NCI-H2227 treated with DMSO at 0.1 percent for 48 hours (cell line): ENCODE data around the gene TPD52L2.
"Not testable (repeated sequence)": the region's sequence is repeated elsewhere in the genome, so short reads cannot be mapped to it uniquely, and the experiment has no call there.

Source experiments
- DNase-seq: peaks from one replicate; lab custom pipeline; 2025; lab: John Stamatoyannopoulos, UW

The TPD52L2 gene

DNA sequence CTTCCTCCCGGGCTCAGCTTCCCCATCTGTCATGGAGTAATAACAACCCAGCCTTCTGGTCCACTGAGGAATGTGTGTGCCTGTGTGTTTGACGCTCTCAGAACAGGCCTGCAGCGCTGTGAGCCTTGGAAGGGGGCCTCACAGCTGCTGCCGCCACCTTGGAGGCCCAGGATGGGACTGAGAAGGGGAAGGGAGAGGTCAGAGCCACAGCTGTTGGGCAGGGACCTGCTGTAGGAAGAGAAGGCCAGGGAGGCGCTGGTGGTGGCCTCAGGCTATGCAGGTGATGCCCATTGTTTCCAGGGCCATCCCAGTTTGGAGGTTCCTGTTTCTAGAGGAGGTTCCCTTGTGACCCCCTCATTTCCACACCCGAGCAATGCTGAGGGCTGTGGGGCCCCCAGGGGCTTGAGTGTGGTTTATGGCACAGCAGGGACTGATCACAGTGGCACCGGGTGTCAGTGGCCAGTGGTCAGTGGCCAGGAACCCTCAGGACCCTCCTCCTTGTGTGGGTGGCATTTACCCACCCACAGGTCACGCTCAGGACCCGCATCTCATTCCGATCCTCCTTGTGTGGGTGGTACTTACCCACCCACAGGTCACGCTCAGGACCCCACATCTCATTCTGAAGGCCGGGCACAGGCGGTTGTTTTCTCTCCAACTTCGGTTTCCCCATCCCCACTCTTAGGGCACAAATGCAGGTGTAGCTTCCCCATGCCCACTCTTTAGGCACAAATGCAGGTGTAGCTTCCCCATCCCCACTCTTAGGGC, 14.0 kb downstream of the TPD52L2 start:
- no peak for DNase-seq

DNA sequence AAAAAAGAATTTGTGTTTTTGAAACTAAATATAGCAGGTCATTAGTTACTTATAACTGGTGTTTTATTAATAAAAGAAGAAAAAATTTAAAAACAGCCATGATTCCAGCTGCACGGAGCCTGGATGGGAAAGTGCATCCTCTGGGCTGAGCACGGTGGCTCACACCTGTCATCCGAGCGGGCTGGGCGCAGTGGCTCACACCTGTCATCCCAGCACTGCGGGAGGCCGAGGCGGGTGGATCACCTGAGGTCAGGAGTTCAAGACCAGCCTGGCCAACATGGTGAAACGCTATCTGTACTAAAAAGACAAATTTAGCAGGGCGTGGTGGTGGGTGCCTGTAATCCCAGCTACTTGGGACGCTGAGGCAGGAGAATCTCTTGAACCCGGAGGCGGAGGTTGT, 15.8 kb downstream of the TPD52L2 start:
- DNase-seq, result not testable (repeated sequence)

DNA sequence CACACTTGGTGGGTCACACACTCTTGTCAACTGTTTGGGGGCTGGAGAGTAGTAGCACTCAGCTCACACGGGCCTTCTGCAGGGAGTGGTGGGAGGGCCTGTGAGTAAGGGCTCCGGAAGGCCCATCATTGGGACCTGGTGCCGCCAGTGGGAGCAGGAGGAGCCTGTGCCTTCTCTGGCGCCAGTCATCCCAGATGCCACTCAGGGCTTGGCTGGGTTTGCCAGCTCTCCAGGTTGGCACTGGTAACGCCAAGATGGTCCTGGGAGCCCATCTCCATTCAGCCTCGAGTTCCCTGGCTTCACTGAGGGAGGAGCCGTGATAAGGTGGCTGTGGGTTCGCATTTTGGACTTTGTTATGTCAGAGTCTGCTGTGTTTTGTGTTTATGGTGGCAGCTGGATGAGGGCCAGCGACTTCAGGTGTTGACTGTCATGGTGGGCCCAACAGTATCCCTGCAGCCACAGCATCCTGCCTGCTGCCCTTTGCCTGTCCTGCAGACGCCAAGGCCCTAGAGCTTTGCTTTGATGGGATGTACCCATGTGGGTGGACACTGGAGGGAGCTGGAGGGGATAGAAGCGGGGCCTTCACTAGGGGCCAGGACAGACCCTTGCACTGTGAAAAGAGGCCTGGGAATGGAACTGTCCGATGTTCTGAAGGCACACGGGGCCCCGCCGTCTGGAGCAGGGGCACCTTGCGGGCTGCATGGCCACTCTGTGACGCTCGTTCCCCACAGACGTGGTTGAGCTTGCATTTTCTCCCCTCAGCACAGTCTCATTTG, 16.6 kb downstream of the TPD52L2 start:
- no peak for DNase-seq

DNA sequence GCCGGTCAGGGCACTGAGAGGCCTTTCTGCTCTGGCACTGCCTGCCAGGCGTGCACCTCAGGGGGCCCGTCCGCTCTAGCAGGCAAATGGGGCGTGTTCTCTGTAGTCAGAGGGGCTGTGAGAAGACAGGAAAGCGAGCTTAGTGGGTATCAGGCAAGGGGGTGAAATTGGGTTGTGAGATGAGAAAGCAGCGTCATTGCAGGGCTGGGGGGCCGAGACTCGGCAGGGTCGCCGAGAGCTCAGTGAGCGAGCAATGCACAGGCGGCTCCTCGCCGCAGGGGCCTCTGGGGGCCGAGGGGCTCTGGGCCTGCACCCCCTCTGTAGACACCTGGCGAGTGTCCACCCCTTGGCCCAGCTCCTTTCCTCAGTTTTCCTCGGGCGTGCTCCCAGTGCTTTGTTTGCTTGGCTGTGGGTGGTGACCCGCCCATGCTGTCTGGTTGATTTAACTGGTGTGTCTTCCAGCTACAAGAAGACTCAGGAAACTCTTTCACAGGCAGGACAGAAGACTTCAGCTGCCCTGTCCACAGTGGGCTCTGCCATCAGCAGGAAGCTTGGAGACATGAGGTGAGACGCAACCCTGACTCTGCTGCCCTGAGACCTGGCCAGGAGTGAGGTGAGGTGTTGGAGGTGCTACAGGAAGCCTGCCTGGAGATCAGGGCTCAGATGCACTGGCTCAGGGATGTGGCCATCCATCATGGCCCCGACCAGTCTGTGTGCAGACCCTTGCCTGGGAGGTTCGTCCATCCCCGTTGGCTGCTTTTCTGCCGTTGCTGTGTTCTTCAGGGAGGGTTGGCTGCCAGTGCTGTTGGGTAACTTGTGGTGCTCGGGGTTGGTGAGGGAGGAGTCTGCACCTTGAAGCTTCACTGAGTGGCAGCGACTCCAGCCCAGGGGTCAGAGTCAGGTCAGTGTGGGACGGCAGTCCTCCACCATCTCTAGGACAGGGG, 17.5 kb downstream of the TPD52L2 start:
- no peak for DNase-seq

DNA sequence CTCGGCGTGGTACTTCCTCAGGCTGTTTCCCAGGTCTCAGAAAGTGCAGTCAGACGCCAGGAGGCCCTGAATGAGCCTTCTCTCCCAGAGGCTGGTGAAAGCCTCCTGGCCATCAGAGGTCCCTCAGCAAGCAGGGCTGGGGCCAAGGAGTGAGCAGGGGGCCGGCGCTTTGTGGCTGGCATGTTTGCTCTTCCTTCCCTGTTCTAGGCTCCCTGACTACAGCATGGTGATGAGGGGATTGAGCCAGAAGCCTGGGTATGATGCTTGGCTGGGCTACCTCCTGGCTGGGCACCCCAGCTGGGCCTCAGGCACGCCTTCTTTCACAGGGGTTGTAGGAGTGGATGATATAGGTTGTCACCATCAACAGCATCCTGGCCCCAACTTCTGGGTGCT, 18.1 kb downstream of the TPD52L2 start:
- DNase-seq, result no peak

DNA sequence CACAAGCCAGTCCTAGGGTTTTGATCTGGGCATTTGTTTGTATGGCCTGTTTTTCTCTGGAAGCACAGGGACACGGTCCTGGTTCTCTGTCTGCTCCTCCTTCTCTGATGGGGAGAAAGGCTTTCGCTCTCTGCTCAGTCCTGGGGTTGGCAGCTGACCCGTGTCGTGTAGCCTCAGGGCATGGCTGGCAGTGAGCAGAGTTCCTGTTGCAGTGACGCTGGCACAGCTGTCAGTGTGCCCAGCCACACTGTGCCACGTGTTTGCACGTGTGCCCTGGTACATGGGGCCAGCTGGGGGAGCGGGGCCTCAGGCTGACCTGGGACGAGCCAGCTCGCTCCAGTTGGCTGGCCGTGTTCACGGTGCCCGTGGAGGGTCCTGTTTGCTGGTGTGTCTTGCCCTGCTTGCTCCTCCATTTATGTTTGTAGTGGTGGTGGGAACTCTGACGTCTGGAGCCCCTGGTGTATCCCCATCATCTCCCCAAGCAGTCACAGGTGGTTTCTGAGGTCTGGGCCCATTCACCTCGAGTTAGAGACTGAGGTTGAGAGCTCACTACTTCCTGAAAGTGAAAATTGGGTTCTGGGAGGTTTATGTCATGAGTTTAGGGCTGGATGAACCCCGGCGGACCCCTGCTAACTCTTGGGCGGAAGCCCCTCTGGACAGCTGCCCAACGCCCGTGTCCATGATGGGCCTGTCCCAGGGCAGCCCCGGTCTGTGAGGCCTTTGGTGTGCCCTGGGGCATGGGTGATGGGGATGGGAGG, 19.6 kb downstream of the TPD52L2 start:
- no peak for DNase-seq

DNA sequence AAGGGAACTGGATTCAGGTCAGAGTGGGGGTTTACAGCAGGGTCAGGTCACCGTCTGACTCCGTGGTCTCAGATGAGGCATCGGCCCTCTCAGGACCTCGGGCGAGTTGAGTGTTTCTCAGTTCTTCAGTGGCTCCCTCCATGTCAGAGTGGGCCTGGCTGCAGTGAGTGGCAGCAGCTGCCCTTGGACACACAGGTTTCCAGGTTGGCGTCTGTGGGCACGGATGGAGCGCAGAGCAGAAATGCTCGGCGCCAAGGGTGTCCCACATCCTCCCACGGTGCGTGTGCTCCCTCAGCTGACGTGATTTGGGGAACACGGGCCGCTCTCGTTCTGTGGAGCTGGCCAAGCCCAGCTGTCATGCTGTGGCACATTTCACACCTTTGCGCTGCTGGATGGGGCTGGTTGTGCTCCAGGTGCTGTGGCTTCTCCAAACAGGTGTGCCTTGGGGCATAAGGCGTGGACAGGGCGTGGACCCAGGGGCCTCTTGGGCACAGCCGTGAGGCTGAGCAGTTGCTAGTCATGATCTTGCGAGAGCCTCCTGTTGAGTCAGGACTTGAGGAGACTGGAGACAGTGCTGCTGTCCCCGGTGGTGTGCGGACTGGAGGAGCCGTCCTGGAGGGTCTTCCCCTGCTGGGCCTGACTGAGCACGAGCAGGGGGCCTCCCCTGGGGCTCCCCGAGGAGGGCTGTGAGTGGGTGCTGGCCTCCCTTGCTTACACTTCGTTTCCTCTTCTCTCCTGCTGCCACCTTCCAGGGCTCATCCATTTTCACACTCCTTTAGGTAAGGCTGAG, 20.4 kb downstream of the TPD52L2 start:
- DNase-seq, result no peak

DNA sequence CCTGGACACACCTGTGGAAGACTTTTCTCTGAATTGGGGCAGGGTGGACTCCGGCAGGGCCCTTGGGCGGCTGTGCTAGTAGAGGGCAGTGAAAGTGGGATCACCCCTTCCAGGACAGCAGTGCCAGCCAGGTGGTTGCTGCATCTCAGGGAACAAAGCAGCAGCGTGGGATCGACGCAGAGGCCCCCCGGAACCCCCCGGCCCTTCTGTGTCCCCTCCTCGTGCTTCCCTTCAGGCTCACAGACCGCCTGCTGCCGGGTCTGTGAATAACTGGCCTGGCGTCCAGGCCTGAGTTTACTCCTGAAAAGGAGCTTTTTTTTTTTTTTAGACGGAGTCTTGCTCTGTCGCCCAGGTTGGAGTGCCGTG, 21.0 kb downstream of the TPD52L2 start:
- DNase-seq, result no peak

DNA sequence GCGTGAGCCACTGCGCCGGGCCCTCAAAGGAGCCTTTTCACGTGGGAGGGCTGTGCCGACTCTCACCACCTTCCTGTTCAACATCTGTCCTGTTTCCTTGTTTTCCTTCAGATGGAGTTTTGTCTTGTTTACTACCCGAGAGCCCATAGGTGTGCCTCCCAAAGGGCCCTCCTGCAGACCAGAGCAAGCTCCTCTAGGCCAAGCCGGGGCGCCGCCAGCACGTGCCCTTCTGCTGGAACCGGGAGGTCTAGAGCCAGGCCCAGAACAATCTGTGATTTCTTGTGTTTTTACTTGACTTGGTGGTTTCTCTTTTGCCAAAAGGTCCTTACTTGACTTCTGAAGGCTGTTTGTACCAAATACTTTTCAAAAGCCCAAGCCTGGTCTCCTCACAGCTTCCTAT, 21.9 kb downstream of the TPD52L2 start:
- no peak for DNase-seq

DNA sequence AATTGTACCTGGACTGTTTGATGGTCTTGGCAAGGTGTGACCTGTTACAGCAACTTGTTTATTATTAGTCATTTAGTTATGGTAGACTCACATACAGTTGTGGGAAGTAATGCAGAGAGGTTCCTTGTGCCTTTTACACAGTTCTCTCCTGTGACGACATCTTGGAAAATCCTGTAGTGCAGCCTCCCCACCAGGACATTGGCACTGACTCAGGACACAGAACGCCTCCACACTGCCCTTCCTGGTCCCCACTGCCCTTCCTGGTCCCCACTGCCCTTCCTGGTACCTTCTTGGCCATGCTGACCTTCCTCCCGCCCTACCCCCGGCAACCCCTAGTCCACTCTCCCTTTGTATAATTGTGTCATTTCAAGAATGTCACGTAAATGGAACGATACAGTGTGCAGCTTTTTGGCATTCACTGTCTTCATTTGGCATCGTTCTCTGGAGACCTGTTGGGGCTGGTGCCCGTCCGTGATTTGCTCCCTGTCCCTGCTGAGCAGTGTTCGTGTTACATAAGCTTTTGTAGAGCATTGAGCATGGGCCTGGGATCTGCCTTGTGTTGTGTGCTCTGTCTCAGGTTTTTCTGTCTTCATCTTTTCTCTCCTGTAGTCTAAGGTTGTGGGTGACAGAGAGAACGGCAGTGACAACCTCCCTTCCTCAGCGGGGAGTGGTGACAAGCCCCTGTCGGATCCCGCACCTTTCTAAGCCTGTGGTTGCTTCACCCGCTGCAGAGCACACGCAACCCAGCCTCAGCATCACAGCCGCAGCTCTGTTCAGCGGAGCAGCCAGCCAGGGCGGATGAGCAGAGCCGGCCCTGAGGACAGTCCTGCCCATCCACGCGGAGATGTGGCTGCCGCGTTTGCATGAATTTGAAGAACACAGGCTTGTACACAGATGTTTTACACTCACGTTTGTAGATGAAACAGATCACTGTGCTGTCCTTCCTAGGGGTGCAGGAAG, 24.5 kb downstream of the TPD52L2 start:
- DNase-seq, result no peak

DNA sequence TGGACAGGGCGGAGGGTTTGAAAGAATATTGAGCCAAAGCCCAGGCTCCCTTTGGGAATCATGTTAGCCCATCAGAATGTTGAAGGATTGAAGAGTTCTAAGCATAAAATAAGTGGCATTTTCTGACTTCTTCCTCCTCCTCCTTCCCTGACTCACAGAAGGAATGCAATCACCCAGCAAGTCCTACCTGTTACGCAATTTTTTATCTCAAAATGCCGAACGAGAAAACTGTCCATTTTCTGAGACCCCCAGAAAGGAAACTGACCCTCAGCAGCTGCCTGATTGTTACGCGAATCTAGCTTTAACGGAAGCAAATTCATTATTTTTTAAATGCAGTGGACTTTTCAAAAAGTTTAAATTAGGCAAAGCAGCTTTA, 25.1 kb downstream of the TPD52L2 start:
- DNase-seq, result no peak

DNA sequence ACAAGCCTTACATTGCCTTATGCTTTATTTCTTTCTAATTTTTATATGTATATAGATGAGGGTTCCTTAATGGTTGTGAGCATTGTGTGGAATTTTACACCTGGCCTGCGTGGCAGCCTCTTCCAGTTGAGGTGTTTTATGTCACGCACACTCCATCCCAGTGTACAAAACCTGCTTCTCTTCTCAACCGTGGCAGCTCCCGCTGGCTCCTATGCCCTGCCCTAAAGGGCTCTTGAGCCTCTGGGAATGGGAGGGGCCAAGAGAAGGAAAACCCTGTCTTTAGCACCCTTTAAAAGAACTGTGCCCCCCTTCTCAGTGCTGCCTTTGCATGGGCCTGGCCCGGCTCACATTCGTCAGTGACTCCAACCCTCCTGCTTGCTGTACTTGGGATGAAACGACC, 25.5 kb downstream of the TPD52L2 start:
- no peak for DNase-seq

DNA sequence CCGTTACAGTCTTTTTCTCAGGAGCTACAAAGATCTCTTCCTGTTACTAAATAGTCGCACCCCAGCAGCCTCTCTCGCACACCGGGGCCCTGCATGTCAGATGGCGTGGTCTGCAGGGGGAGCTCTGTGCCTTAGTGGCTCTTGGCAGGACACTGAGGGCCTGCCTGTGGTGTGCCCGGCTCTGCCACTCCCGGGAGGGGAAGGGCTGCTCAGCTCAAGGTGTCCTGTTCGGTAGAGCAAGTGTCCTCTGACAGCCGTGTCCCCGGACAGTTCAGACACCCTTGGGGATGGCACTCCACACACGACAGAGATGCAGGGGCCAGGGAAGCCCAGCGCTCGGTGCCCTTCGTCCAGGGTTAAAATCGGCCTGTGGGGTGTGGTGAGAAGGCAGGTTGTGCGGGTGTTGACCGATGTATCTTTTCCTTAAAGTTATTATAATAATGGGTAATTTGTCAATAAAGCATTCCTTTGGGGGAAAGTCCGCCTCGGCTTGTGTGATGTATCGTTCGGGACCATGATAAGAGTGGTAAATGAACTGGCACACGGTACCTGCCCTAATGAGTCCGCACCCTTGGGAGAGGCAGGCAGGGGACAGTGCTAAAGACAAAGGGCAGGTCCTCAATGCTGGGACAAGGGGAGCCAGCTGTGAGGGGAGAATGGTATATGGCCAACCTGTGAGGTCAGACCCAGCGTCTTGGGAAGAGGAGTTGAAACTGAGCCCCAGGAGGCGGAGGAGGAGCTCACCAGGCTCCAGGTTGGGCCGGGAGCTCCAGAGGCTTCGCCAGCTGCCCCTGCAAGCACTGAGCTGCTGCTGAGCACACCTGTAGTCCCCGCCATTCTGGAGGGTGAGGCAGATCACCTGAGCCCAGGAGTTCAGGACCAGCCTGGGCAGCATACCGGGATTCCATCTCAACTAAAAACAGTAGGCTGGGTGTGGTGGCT, 26.3 kb downstream of the TPD52L2 start:
- DNase-seq, result no peak

DNA sequence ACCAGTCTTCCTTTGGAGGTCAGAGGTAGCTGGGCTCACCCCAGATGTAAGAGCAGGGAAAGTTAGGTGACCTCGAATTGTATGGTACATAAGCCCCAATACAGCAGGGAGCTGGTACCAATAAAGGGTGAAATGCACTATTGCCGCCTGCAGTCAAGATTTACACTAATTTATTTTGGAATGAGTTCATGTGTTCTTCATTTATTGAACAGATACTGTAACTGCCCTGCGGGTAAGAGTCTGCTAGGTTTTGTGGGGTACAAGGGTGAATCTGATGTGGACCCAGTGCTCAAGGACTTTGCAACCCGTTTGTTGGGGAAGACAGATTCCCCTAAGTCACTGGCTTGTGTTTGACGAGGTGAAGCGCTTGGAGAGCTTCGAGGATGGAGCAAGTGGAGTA, 27.3 kb downstream of the TPD52L2 start:
- DNase-seq, result no peak

DNA sequence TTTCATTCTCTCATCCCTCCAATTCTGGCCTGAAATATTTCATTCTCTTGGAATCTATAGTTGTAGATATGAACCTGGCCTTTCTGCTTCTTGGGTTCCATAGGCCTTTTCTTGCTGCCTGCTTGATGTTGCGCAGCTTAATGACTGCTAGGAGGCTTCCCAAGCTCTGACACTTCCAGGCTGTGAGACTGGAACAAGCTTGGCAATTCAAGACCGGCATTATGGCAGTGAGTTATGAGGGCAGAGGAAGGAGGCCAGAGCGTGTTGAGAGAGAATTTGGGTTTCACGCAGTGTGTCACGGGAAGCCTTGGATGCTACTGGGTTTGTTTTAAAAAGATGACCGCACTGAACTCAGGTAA, 28.9 kb downstream of the TPD52L2 start:
- DNase-seq, result no peak

DNA sequence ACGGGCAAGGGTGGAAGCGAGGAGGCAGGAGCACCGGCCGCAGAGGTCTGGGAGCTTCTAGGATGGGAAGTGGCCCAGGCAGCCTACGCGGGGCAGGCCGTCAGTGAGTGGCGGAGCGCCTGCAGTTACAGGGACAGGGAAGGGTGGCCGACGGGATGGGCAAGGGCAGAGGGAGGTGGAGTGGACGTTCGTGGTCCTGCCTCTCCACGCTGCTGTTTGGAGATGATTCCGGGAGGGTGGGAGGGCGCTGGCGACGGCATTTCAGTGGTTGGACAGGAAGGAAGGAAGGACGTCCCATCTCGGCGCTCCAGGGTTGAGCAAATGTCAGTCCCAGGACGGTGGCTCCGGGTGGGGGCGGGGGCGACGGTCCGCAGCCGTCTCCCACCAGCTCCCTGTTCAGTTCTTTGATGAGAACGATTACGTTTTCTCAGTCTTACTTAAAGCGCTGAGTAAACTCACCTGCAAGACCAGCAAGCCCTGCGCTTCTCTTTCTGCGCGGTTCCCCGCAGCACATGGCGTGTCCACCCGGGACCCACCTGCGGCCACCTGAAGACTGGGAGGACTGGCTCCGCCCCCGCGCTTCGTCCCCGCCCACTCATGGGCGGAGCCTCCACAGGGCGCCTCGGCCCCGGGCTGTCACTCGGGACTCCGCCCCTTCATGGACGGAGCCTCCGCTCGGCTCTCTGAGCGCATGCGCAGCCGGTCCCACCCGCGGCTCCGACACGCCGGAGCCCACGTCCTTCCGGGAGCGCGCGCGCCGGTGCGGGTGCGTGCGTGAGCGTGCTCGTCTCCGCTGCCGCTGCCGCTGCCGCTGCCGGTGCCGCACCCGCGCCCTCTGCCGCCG, 29.5 kb downstream of the TPD52L2 start, which contains the start of gene DNAJC5:
TSS of gene DNAJC5 (plus strand) at position 769 of the 844 bp plus-strand sequence. CDS start 33,220 bp downstream, outside the sequence.
- DNase-seq, result peak; percentile 89

DNA sequence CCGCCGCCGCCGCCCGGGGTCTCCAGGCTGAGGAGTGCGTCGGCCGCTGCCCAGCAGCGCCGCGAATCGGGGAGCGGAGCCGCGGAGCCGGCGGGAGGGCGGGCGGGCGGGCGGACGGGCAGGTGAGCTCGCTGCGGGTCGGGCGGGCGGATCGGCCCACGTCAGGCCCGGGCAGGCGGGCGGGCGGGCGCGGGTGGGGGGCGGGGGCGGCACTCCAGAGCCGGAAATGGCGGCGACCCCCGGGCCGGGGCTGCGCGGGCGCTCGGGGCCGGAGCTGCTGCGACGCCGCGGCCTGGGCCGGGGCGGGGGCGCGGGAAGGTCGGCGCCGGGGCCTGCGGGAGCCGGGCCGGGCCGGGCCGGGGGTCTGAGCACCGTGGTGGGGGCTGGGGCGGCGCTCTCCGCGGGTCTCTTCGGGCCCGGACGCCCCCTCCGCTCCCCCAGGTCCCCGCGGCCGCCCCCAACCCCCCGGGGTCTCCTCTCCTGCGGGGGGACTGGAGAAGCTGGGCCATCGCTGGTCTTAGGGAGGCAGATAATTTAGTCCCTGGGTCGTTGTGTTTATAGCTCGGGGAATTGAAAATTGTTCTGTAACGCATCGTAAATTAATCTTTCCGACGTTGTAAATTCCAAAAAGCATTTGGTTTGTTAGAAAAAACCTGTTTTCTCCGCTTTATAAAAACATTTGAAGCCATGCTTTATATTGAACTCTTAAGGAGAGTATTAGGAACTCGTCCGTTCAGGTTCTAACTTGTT, 30.3 kb downstream of the TPD52L2 start:
- peak; percentile 31 for DNase-seq
